Progenitor cell of endocrine pancreas (in vitro differentiated cells): ENCODE measurements around the gene MRPS18A. TPM values are rescaled to one million over a fixed set of nuclear protein-coding genes. Genes with fewer than 3 reads are reported as not detected.

Source experiments
- DNase-seq: peaks from one replicate; pipeline ENCODE4 v3.0.0; 2021; ENCODE audit warnings: low spot score; ENCODE audit not compliant: unreplicated experiment
- H3K27ac Mint-ChIP-seq: 2 replicates; pipeline ENCODE4 v1.8.0; 2021; ENCODE audit warnings: mild to moderate bottlenecking, moderate library complexity, mixed read lengths
- H3K27me3 Mint-ChIP-seq: 2 replicates; pipeline ENCODE4 v1.8.0; 2021; ENCODE audit warnings: mixed read lengths
- H3K36me3 Mint-ChIP-seq: 2 replicates; pipeline ENCODE4 v1.8.0; 2022; ENCODE audit warnings: mixed read lengths; ENCODE audit not compliant: insufficient read depth
- H3K4me1 Mint-ChIP-seq: 2 replicates; pipeline ENCODE4 v1.8.0; 2021; ENCODE audit warnings: low read depth, mixed read lengths
- H3K4me3 Mint-ChIP-seq: 2 replicates; pipeline ENCODE4 v1.8.0; 2021; ENCODE audit warnings: low read depth, mild to moderate bottlenecking, moderate library complexity, mixed read lengths
- H3K9me3 Mint-ChIP-seq: 2 replicates; pipeline ENCODE4 v1.8.0; 2021; ENCODE audit warnings: low read depth, mixed read lengths
- CTCF ChIP-seq: fragments of 200-600 bp; sonication (generic); IDR thresholded peaks from one replicate; pipeline ENCODE4 v1.5.0; 2021; ENCODE audit warnings: antibody characterized with exemption, mild to moderate bottlenecking; ENCODE audit not compliant: unreplicated experiment
- total RNA-seq: library from RNA; stranded (reverse); gene quantifications from 2 replicates; pipeline ENCODE4 v1.2.1, GENCODE V29; 2021

Gene MRPS18A
- total RNA-seq, 1 donor from 2014 or later, result 41.9 TPM

GRCh38 chr6:43716099-43716498 is 28.5 kb upstream of the MRPS18A start:
- no peak for DNase-seq

GRCh38 chr6:43715056-43715788 is 27.6 kb upstream of the MRPS18A start:
- peaks cover 22% of the 10 kb centered on the region for H3K27me3 Mint-ChIP-seq
- no peak overlapping the region for H3K27ac Mint-ChIP-seq
- peaks cover 9% of the 10 kb centered on the region for H3K4me1 Mint-ChIP-seq
- no peak overlapping the region for H3K4me3 Mint-ChIP-seq
- DNase-seq, result no peak
- H3K9me3 Mint-ChIP-seq, result no peaks in the 10 kb centered on the region
- no peaks in the 10 kb centered on the region for H3K36me3 Mint-ChIP-seq
- no peak for TF ChIP-seq CTCF

More at GRCh38 chr6:43716099-43716498, 28.5 kb upstream of the MRPS18A start:
- Mint-ChIP-seq H3K4me1 (peaks cover 9% of the 10 kb centered on the region), H3K27ac (no peak overlapping the region), H3K36me3 (no peaks in the 10 kb centered on the region), H3K4me3 (no peak overlapping the region), H3K9me3 (no peaks in the 10 kb centered on the region), H3K27me3 (peaks cover 20% of the 10 kb centered on the region)
- no peak for TF ChIP-seq CTCF

- no peak overlapping the region for H3K27ac Mint-ChIP-seq
- peaks cover 20% of the 10 kb centered on the region for H3K27me3 Mint-ChIP-seq
- H3K4me1 Mint-ChIP-seq, result peaks cover 9% of the 10 kb centered on the region
- H3K9me3 Mint-ChIP-seq, result no peaks in the 10 kb centered on the region
- no peaks in the 10 kb centered on the region for H3K36me3 Mint-ChIP-seq
- DNase-seq, result no peak
- H3K4me3 Mint-ChIP-seq, result no peak overlapping the region
- TF ChIP-seq CTCF, result no peak
Measured at GRCh38 chr6:43714311-43715055, 26.9 kb upstream of the MRPS18A start.

GRCh38 chr6:43713643-43714310 is 26.2 kb upstream of the MRPS18A start:
- no peaks in the 10 kb centered on the region for H3K9me3 Mint-ChIP-seq
- H3K4me1 Mint-ChIP-seq, result peaks cover 9% of the 10 kb centered on the region
- no peaks in the 10 kb centered on the region for H3K36me3 Mint-ChIP-seq
- DNase-seq, result no peak
- TF ChIP-seq CTCF, result no peak
- peaks cover 18% of the 10 kb centered on the region for H3K27me3 Mint-ChIP-seq
- H3K27ac Mint-ChIP-seq, result peak overlapping the region; percentile 54
- no peak overlapping the region for H3K4me3 Mint-ChIP-seq

- H3K27ac Mint-ChIP-seq, result peak overlapping the region; percentile 16
Measured at GRCh38 chr6:43712579-43712978, 25.0 kb upstream of the MRPS18A start.

More at GRCh38 chr6:43712579-43712978, 25.0 kb upstream of the MRPS18A start:
- H3K4me1 Mint-ChIP-seq, result peaks cover 7% of the 10 kb centered on the region
- no peaks in the 10 kb centered on the region for H3K9me3 Mint-ChIP-seq
- H3K4me3 Mint-ChIP-seq, result no peak overlapping the region
- DNase-seq, result no peak
- H3K27me3 Mint-ChIP-seq, result peaks cover 13% of the 10 kb centered on the region
- no peaks in the 10 kb centered on the region for H3K36me3 Mint-ChIP-seq
- no peak for TF ChIP-seq CTCF
